HFF-Myc (cell line): ENCODE measurements around the gene NCAPG2.

Experiments used
- DNase-seq: peaks from one replicate; pipeline ENCODE4 v3.0.0-alpha.2; 2011; ENCODE audit warnings: low read depth; ENCODE audit errors: extremely low read depth
- H3K4me3 ChIP-seq: replicated peaks from 2 replicates; pipeline ENCODE4 v1.5.1; 2011; ENCODE audit warnings: low read depth, mild to moderate bottlenecking, control low read depth, low read length
- TF ChIP-seq, protein P1 (sequence below): IDR thresholded peaks from 2 replicates; pipeline ENCODE4 v1.5.1; 2012; ENCODE audit warnings: mild to moderate bottlenecking, low read depth, low read length, control low read depth; ENCODE audit errors: missing control alignments

Gene NCAPG2

DNA sequence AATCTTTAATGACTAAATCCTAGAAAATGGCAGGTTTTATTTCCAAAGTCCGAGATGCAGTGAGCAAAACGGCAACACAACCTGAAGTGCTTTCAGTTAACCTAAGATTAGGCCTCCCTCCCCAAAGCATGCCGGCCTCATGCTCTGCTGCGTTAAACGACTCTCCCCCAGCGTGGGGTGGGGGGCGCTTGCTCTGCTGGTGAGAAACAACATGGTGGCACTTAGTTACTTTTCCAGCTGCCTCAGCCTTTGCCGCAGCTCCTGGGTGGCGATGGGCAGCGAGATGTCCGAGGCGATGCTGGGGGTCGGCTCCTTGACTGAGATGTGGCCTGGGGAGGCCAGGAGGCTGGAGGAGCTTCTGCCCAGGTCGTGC is 36.7 kb upstream of the NCAPG2 start:
- H3K4me3 ChIP-seq = no peak overlapping the region
- DNase-seq = no peak
- TF ChIP-seq, protein P1, sequence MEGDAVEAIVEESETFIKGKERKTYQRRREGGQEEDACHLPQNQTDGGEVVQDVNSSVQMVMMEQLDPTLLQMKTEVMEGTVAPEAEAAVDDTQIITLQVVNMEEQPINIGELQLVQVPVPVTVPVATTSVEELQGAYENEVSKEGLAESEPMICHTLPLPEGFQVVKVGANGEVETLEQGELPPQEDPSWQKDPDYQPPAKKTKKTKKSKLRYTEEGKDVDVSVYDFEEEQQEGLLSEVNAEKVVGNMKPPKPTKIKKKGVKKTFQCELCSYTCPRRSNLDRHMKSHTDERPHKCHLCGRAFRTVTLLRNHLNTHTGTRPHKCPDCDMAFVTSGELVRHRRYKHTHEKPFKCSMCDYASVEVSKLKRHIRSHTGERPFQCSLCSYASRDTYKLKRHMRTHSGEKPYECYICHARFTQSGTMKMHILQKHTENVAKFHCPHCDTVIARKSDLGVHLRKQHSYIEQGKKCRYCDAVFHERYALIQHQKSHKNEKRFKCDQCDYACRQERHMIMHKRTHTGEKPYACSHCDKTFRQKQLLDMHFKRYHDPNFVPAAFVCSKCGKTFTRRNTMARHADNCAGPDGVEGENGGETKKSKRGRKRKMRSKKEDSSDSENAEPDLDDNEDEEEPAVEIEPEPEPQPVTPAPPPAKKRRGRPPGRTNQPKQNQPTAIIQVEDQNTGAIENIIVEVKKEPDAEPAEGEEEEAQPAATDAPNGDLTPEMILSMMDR = no peak

DNA sequence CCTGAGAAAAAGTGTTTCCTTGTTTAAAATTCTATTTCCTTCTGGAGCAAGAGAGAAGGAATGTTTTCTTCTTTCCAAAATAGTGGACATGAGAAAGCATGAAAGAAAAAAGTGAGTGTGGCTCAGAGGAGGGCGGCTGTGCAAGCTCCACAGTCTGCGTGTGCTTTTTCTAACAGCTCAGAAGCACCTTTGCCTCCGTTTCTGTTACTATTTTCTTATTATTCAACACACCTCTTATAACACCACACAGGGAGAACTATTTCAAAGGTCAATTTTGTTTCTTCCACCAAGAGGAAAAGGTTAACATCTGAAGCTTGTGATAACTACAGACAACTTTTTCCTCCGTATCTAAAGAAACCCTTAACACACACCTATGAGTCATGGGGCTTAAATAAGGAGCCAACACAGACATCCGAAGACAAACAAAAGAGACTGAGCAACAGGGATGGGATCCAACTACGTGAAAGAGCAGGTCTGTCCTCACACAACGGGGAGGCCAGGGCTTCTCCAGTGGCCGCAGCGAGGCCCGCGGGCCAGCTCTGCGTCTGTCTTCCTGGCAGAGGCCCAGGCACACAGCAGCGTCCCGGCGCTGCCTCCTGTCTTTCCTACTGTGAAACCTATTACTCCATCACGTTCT is 36.2 kb upstream of the NCAPG2 start:
- no peak overlapping the region for H3K4me3 ChIP-seq
- TF ChIP-seq, protein P1 = no peak
- no peak for DNase-seq

DNA sequence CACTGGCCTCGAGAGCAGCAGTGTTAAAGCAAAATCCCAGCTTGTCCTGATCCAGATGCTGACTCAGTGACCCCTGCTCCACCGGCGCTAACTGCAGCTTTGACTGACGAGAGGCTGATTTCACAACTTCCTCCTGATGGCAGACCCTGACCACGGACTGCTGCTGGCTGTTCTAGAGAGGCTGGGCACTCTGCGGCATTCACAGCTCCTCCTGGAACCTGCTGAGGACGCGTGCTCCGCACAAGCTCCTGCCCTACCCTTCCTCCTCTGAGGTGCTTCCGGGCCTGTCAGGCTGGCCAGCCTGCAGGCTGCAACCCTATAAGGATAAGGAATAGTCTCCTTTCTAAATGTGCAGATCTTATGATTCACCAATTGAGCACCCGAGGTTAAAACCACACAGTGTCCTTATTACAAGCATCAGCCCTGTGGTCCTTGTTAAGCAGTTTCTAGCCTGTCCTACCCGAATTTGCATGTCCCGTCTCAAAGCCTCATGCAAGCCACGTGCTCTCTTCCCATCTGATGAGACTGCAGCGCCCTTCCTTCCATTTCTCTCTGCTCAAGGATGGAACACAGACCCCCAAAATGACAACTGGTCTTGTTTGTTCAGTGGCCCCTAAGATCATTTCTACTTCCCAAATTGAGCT is 35.5 kb upstream of the NCAPG2 start:
- no peak overlapping the region for H3K4me3 ChIP-seq
- TF ChIP-seq, protein P1 = no peak
- DNase-seq = peak; percentile 27

- TF ChIP-seq, protein P1 = no peak
- H3K4me3 ChIP-seq = no peak overlapping the region
- no peak for DNase-seq
Measured at GRCh38 chr7:158738841-158739240, 34.2 kb upstream of the NCAPG2 start.

- DNase-seq = no peak
- TF ChIP-seq, protein P1 = no peak
- no peak overlapping the region for H3K4me3 ChIP-seq
Measured at GRCh38 chr7:158737064-158737695, 32.6 kb upstream of the NCAPG2 start.

DNA sequence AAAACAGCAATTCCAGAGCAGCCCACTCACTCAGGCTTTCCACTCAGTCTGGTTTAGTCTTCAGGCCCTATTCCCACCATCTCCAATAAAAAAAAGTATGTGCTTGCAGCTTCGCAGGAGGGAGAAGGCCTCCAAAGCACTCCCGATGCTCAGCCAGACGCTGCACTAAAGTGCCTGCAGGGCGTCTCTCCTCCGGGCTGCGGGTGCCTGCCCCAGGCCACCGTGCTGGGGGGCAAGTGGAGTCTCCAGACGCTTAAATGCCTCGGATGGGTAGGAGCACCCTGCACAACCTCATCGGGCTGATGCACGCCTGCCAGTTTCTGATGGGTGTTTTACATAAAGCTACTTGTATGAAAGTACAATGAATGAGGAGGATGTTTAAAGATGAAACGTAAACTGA is 31.3 kb upstream of the NCAPG2 start:
- no peak for DNase-seq
- no peak overlapping the region for H3K4me3 ChIP-seq
- TF ChIP-seq, protein P1 = no peak
